COLO668 (cell line): Measurements from ENCODE around the gene PAAF1.

Experiments used
- DNase-seq: peaks from one replicate; lab custom pipeline; 2025; ENCODE audit not compliant: unreplicated experiment; lab: John Stamatoyannopoulos, UW

The PAAF1 gene, protein sequence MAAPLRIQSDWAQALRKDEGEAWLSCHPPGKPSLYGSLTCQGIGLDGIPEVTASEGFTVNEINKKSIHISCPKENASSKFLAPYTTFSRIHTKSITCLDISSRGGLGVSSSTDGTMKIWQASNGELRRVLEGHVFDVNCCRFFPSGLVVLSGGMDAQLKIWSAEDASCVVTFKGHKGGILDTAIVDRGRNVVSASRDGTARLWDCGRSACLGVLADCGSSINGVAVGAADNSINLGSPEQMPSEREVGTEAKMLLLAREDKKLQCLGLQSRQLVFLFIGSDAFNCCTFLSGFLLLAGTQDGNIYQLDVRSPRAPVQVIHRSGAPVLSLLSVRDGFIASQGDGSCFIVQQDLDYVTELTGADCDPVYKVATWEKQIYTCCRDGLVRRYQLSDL

DNA sequence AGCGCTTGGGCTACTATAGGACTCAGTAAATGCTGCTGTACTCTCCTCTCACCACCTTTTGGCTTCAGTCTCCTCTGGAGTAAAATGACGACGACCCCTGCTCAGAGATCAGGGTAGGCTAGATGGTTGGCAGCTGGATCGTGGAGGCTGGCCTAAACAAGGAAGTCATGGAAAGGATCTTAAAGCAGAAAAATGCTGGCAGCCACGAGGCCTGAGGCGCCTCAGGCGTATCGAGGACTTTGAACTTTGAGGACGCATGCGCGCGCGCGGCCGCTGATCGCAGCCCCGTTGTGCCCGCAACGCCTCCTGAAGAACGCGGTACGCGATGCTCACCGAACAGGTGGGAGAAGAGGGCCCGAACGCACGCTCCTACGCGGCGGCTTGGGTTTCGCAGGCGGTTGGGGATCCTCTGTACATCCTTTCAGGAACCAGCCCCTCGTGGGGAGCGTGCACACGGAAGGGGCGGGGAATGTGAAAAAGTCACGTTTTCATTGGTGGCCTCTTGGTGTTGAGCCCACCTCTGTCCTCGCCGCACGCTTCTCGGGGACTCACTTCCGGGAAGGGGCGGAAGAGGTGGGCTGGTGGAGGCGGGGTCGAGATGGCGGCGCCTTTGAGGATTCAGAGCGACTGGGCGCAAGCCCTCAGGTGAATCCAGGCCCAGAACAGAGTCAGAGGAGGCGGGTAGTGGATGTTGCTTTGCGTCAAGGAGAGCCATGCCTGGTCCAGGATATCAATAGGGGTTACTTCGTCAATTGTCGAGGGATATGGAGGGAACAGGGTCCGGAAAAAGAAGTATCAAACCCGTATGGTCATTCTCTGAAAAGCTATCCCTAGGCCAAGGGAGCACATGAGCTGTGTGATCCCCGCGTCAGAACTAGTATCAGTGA, at the start of gene PAAF1, which contains the start of gene COA4:
PAAF1 (plus strand) TSS at position 576 of the 887 bp plus-strand sequence; CDS start at position 599, 23 bp downstream.
COA4 (minus strand) TSS at position 423 of the 887 bp plus-strand sequence. CDS start 3,468 bp downstream, outside the sequence.
- DNase-seq, result peak; percentile 93

GRCh38 chr11:73830261-73830660, 46.5 kb upstream of the PAAF1 start:
- DNase-seq, result no peak

DNA sequence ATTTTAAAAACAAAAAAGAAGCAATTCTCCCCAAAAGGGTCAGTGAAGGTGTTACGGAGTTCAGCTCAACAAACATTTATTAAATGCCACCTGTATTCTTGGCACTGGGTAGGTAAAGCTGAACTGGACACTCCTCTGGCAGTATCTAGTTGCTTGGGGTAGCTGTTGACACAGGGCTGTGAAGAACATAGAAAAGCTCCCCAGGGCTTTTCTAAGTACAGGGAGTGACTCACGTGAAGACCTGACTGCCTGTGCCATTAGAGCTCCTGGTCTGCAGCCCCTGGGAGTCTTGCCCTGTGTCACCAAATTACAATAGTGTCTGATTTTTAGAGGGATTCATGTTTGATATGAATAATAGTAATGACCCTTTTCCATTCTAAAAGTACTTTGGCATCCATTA, 43.7 kb upstream of the PAAF1 start:
- DNase-seq, result no peak

DNA sequence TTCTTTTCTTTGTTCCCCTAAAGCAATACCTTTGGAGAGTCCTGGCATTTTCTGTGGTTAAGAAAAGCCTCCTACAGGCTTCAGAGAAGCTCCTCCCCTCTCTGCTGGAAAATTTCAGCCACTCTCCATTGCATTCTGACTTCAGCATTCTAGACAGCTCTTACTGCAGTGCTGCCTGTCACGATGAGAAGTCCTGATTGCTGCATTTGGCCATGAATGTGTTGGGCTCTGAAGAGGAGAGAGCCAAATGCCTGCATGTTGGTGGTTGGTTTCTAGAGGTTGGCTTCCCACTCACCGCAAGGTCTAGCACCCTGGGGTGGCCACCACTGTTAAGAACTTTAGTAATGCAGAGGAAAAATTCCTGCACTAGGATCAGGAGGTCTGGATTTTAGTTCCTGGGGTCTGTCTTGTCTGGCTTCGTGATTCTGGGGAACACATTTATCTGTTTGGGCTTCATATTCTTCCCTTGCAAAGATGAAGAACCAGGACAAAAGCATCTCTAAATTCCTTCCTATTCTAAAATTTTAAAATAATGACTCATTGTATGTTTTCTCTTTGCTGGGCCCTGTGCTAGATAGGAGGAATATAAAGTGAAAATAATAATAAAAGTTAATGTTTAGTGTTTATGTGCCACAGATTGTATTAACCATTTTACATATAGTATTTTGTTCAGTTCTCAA, 38.2 kb upstream of the PAAF1 start:
- no peak for DNase-seq

DNA sequence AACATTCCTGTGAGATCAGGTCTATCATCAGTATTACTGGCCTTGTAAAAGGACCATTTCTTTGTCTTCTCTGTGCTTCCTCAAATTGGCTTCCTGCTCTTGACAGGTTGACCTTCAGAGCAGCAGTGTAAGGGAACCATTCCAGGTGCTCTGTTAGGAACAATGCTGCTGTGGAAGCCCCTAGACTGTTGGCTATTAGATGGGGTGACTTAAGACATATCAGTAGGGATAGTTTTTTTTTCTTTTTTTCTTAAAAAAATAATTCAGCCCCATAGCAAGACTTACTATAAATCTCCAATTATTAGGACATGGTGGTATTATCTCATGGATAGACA, 37.7 kb upstream of the PAAF1 start:
- DNase-seq, result no peak

DNA sequence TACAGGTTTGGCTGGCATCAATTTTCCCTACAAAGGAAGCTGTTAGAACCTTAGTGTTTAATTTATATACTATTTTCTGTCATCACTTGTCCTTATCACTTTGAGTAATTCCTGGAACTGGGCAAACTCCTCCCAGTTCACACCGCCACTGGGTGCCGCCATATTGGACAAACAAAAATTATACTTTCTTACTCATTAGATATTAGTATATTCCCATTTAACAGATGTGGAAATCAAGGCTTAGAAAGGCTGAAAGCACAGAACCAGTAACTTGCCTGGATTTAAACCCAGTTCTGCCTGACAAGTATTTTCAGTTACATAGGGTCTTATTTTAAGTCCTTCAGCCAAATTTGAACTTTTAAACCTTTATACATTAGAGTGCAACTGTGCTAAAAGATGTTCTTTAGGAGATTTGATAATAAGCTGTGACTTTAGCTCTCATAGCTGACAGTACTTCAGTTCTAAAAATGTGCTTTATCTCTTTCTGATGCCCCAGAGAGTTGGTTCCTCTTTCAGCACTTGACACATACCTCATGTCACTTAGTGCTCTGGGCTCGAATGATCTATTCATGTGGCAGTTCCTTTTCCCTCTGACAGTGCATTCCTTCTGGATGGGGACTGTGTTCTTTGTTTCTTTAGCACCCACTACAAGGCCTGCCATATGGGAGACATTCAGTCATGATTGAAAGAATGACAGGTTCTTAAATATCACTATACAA, 25.6 kb upstream of the PAAF1 start:
- no peak for DNase-seq

- no peak for DNase-seq
Measured at GRCh38 chr11:73852049-73852448, 24.8 kb upstream of the PAAF1 start.

- no peak for DNase-seq
Measured at GRCh38 chr11:73854680-73855079, 22.1 kb upstream of the PAAF1 start.

- DNase-seq, result no peak
Measured at GRCh38 chr11:73856031-73856567, 20.7 kb upstream of the PAAF1 start.

- DNase-seq, result no peak
Measured at GRCh38 chr11:73859671-73860070, 17.1 kb upstream of the PAAF1 start.

DNA sequence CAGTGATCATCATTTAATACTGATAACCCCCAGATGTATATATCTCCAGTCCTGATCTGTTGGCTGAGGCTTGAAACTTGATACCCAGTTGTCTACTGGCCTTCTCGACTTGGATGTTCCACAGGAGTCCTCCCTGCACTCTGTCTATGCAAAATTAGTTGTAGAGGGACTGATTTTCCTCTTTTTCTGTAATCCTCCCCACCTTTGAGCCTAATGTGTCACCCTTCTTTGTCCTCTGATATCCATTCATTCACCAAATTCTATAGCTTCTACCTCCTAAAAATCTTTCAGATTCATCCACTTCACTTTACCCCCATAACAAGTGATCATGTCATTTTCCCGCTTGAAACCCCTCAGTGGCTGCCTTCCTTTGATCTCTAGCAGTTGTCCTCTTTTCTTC, 16.6 kb upstream of the PAAF1 start:
- DNase-seq, result no peak

DNA sequence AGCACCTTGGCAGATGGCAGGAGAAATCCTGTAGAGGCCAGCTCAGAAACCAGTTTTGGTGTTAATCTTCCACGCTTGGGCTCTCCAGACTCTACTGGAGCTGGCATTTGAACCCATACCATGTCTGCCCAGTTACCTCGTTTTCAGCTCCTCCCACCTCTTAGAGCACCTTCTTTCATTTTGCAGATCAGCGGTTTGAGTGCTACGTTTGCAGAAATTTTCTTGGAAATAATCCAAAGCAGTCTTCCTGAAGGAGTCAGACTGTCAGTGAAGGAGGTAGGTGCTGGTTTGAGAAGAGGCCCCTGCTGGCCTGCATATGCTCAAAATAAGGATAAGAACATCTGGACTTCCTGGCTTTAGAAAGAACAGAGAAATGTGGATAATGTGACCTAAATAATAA, 13.8 kb upstream of the PAAF1 start:
- no peak for DNase-seq

- DNase-seq, result no peak
Measured at GRCh38 chr11:73866095-73866579, 10.7 kb upstream of the PAAF1 start.

- DNase-seq, result no peak
Measured at GRCh38 chr11:73866586-73866996, 10.2 kb upstream of the PAAF1 start.

DNA sequence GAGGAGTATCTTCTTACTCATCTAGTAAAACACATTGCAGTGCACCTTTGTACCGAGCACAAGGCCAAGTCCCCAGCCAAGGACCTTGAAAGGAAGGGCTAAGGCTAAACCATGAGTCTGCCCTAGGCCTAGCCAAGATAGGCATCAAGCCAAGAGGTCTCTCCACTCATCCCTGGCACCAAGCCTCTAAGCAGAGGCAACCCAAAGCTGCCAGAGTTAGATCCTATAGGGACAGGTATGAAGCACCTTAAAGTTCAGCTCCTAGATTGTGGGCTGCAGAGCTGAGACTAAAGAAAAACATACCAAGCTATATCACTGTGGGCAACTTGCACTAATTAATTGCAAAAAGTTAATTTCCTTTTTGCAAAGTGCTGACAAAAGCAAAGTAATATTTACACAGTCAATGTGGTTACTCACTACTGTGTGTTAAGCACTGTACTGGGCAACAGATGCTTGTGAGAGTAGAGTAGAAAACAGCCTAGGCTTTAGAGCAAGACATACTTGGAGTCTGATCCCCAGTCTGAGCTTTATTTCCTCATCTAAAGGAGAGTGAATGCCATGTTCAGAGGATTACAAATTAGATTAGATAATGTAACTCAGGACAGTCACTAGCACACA, 7.4 kb upstream of the PAAF1 start:
- DNase-seq, result no peak

GRCh38 chr11:73870261-73870660, 6.5 kb upstream of the PAAF1 start:
- DNase-seq, result no peak

DNA sequence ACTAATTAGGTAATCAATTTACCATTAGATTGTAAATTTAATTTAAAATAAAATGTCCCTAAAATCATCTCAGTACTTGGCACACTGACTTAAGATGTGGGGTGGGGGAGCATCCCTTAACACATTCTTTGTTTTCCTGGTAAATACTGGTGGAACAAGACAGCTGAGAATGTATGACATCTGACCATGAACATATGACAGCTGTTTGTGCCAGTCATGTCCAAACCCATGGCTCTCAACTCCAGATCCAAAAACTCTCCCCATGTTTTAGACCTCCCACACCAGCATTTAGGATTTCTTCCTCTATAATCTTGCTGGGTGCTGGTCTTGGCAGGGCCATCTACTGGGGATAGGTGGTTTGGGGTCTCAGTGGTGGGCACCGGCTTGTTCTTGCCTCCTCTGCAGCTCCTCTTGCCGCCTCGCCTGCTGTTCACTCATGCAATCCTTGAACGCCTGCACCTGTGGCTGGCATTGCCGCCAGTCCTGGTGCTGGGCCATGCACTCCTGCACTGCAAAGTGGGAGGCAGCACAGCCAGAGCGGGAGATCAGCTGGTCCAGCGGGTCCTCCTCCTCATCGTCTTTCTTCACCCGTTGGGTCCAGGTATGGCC, 3.9 kb upstream of the PAAF1 start:
- DNase-seq, result no peak

DNA sequence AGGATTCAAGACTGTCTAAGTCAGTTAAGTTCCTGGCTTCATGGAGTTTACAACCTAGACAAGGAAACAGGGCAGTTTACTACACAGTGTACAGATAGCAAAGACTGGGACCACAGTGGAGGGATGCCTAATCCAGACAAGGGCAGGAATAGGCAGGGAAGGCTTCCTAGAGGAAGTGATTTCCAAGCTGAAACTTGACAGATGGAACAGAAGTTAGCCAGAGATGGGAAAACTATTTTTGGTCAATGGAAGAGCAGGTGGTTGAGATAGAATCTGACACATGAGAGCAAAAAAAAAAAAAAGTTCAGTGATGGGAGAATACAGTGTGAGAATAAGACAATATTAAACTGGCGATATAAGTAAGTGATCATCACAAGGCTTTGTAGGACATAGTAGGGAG, 1.4 kb upstream of the PAAF1 start:
- no peak for DNase-seq

GRCh38 chr11:73875840-73876239, 959 bp upstream of the PAAF1 start:
- DNase-seq, result peak; percentile 18

- no peak for DNase-seq
Measured at GRCh38 chr11:73878771-73879170, 2.0 kb downstream of the PAAF1 start.
